Fibroblast of lung (primary cell): ENCODE results near the gene C5orf34.

Experiments used
- CTCF ChIP-seq, 2 donors: IDR thresholded peaks in 1 of 2; conservative IDR thresholded peaks in 1 of 2; 1 replicate in 1 of 2; 2 replicates in 1 of 2; pipeline ENCODE4 v1.5.1; 2011 to 2012; ENCODE audit warnings: low read length in 2 of 2, control low read depth in 1 of 2, inconsistent platforms in 1 of 2, low read depth in 1 of 2, mild to moderate bottlenecking in 1 of 2
- EZH2 ChIP-seq: IDR thresholded peaks from 2 replicates; pipeline ENCODE4 v1.5.1; 2012; ENCODE audit warnings: low read length, control low read depth, mild to moderate bottlenecking; ENCODE audit errors: missing control alignments

- TF ChIP-seq EZH2 (no peak), CTCF (conservative IDR thresholded peaks at IDR 0.05 in 1 of 2, IDR thresholded peaks at IDR 0.05 in 1 of 2; ENCODE audit: low read depth in 1 of 2, low read length in 2 of 2) (no peak)
These were observed 28.6 kb downstream of the C5orf34 start for GRCh38 chr5:43486353-43486752.
